ENCODE data around the gene REXO1.
"Not testable (repeated sequence)": the region's sequence is repeated elsewhere in the genome, so short reads cannot be mapped to it uniquely, and the experiment has no call there.

REXO1 gene

GRCh38 chr19:1811472-1811894 lies 36.8 kb downstream of the REXO1 start:
- peak; percentile 84 for DNase-seq

- no peak for DNase-seq
Observed at GRCh38 chr19:1810439-1811160, 37.7 kb downstream of the REXO1 start.

GRCh38 chr19:1809678-1810077 lies 38.6 kb downstream of the REXO1 start:
- no peak for DNase-seq

- DNase-seq, result no peak
Observed at GRCh38 chr19:1808395-1808731, 39.9 kb downstream of the REXO1 start.

- DNase-seq, result no peak
Observed at GRCh38 chr19:1807695-1808394, 40.4 kb downstream of the REXO1 start.

- DNase-seq, result no peak
Observed at GRCh38 chr19:1807030-1807694, 41.1 kb downstream of the REXO1 start.

- DNase-seq, result no peak
Observed at GRCh38 chr19:1806184-1807029, 41.9 kb downstream of the REXO1 start.

- DNase-seq, result no peak
Observed at GRCh38 chr19:1805401-1806183, 42.7 kb downstream of the REXO1 start.

GRCh38 chr19:1804858-1805257 lies 43.4 kb downstream of the REXO1 start:
- no peak for DNase-seq

GRCh38 chr19:1799695-1800342 lies 48.5 kb downstream of the REXO1 start:
- no peak for DNase-seq

GRCh38 chr19:1797313-1797712 lies 51.0 kb downstream of the REXO1 start:
- DNase-seq, result not testable (repeated sequence)

GRCh38 chr19:1796395-1797142 lies 51.7 kb downstream of the REXO1 start:
- DNase-seq, result no peak

- DNase-seq, result no peak
Observed at GRCh38 chr19:1794424-1795172, 53.7 kb downstream of the REXO1 start.

- no peak for DNase-seq
Observed at GRCh38 chr19:1791879-1792278, 56.4 kb downstream of the REXO1 start.

- DNase-seq, result no peak
Observed at GRCh38 chr19:1790054-1790792, 58.1 kb downstream of the REXO1 start.

- DNase-seq, result no peak
Observed at GRCh38 chr19:1789261-1790041, 58.8 kb downstream of the REXO1 start.

- no peak for DNase-seq
Observed at GRCh38 chr19:1787116-1787515, 61.2 kb downstream of the REXO1 start.

- no peak for DNase-seq
Observed at GRCh38 chr19:1786668-1787067, 61.6 kb downstream of the REXO1 start.

GRCh38 chr19:1785310-1785709 lies 63.0 kb downstream of the REXO1 start:
- no peak for DNase-seq

Measured in T1000 (cell line).